Measurements from ENCODE around the gene DCTN3. TPM values are rescaled to one million over a fixed set of nuclear protein-coding genes. Genes with fewer than 3 reads are reported as not detected.

The DCTN3 gene
- total and polyA plus RNA-seq, 8 donors = 9.3 to 107 (median 55.4) TPM

DNA sequence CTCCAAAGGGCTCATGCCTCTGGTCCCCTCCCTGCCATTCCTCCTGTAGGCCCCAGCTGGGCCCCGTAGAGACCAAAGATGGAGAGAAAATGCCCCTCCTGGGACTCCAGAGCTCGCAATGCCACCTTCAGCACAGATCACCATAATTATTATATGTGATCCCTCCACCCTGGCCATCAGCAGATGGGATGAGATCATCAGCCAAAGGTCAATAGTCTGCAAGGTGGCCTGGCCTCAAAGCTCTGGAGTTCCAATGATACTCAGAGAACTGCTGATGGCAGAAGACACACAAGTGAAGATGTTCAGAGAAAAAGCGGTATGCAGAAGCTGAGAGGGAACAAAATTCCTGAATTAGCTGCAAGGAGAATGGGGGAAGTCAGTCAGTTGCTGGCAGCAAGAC lies 13.4 kb downstream of the DCTN3 start:
- no peak overlapping the region for H3K4me3 ChIP-seq
- WGBS, 5 donors = 78 to 94% (median 82%) methylated on average over 3 of the region's 3 CpGs
- H3K27me3 ChIP-seq = no peaks in the 10 kb centered on the region
- TF ChIP-seq POLR2A (IDR thresholded peaks at IDR 0.05) (no peak), EP300 (IDR thresholded peaks at IDR 0.05) (no peak), POLR2AphosphoS5 (IDR thresholded peaks at IDR 0.05) (no peak)
- TF ChIP-seq, protein P1, sequence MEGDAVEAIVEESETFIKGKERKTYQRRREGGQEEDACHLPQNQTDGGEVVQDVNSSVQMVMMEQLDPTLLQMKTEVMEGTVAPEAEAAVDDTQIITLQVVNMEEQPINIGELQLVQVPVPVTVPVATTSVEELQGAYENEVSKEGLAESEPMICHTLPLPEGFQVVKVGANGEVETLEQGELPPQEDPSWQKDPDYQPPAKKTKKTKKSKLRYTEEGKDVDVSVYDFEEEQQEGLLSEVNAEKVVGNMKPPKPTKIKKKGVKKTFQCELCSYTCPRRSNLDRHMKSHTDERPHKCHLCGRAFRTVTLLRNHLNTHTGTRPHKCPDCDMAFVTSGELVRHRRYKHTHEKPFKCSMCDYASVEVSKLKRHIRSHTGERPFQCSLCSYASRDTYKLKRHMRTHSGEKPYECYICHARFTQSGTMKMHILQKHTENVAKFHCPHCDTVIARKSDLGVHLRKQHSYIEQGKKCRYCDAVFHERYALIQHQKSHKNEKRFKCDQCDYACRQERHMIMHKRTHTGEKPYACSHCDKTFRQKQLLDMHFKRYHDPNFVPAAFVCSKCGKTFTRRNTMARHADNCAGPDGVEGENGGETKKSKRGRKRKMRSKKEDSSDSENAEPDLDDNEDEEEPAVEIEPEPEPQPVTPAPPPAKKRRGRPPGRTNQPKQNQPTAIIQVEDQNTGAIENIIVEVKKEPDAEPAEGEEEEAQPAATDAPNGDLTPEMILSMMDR (IDR thresholded peaks at IDR 0.05) = no peak
- no peak overlapping the region for H3K27ac ChIP-seq
- H3K36me3 ChIP-seq = no peaks in the 10 kb centered on the region
- H3K4me1 ChIP-seq = peaks cover 10 to 17% (median 13%) of the 10 kb centered on the region in 4 donors
- DNase-seq = no peak
- H3K9me3 ChIP-seq = no peaks in the 10 kb centered on the region
- intact Hi-C loops (cut with DNase I; ENCODE audit: low total_unique reads) = no loop called here

GRCh38 chr9:34606190-34606589 lies 14.1 kb downstream of the DCTN3 start:
- Histone ChIP-seq H3K9me3 (no peaks in the 10 kb centered on the region), H3K27ac (no peak overlapping the region), H3K4me1 (peaks cover 7 to 13% (median 9%) of the 10 kb centered on the region in 4 donors), H3K36me3 (no peaks in the 10 kb centered on the region), H3K27me3 (no peaks in the 10 kb centered on the region), H3K4me3 (no peak overlapping the region)
- TF ChIP-seq POLR2A (IDR thresholded peaks at IDR 0.05) (no peak), EP300 (IDR thresholded peaks at IDR 0.05) (no peak), POLR2AphosphoS5 (IDR thresholded peaks at IDR 0.05) (no peak)
- TF ChIP-seq, protein P1 (IDR thresholded peaks at IDR 0.05) = no peak
- intact Hi-C loops (cut with DNase I; ENCODE audit: low total_unique reads) = no loop called here
- DNase-seq = no peak

GRCh38 chr9:34603610-34604231 lies 16.6 kb downstream of the DCTN3 start:
- peak; percentile 87 to 92 for DNase-seq
- Histone ChIP-seq H3K4me1 (no peaks in the 10 kb centered on the region), H3K27ac (no peak overlapping the region), H3K27me3 (no peaks in the 10 kb centered on the region), H3K4me3 (no peak overlapping the region), H3K36me3 (no peaks in the 10 kb centered on the region), H3K9me3 (no peaks in the 10 kb centered on the region)
- intact Hi-C loops (cut with DNase I; ENCODE audit: low total_unique reads) = no loop called here
- TF ChIP-seq POLR2A (IDR thresholded peaks at IDR 0.05) (no peak), POLR2AphosphoS5 (IDR thresholded peaks at IDR 0.05) (peak in 1 of 3 donors; percentile 54), EP300 (IDR thresholded peaks at IDR 0.05) (no peak)
- TF ChIP-seq, protein P1 (IDR thresholded peaks at IDR 0.05) = peak in 5 of 7 experiments; percentile 81 to 91 (median 87)
- WGBS, 5 donors = 50 to 63% (median 57%) methylated on average over 4 of the region's 4 CpGs

GRCh38 chr9:34601937-34602573 lies 18.2 kb downstream of the DCTN3 start:
- intact Hi-C loops (cut with DNase I; ENCODE audit: low total_unique reads) = no loop called here
- WGBS, 5 donors = 59 to 71% (median 63%) methylated on average over 6 of the region's 6 CpGs
- no peaks in the 10 kb centered on the region for H3K36me3 ChIP-seq
- no peaks in the 10 kb centered on the region for H3K4me1 ChIP-seq
- peaks cover 0 to 12% (median 0%) of the 10 kb centered on the region in 3 donors for H3K27me3 ChIP-seq
- H3K4me3 ChIP-seq = no peak overlapping the region
- TF ChIP-seq POLR2AphosphoS5 (IDR thresholded peaks at IDR 0.05) = no peak
- no peak for TF ChIP-seq POLR2A (IDR thresholded peaks at IDR 0.05)
- TF ChIP-seq, protein P1 (IDR thresholded peaks at IDR 0.05) = no peak
- TF ChIP-seq EP300 (IDR thresholded peaks at IDR 0.05) = no peak
- no peak overlapping the region for H3K27ac ChIP-seq
- no peak for DNase-seq
- H3K9me3 ChIP-seq = no peaks in the 10 kb centered on the region
